ENCODE data around the gene RPS25.
"Not testable (repeated sequence)": the region's sequence is repeated elsewhere in the genome, so short reads cannot be mapped to it uniquely, and the experiment has no call there.

Gene RPS25

DNA sequence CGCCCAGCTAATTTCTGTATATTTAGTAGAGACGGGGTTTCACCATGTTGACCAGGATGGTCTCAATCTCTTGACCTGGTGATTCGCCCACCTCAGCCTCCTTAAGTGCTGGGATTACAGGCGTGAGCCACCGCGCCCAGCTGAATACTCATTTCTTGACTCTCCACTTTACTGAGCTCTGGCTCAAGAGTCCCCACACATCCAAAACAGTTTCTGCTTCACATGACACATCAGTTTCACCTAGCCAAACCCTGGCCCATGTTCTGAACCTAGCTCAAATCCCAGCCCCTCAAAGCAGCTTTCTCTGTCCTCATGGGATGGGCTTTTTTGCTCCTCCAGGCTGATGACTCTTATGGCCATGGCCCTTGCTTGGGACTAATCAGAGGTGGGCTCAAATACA is 29.1 kb upstream of the RPS25 start:
- no peak for DNase-seq (ENCODE audit: extremely low read depth, low read depth)
- TF ChIP-seq, protein P1, sequence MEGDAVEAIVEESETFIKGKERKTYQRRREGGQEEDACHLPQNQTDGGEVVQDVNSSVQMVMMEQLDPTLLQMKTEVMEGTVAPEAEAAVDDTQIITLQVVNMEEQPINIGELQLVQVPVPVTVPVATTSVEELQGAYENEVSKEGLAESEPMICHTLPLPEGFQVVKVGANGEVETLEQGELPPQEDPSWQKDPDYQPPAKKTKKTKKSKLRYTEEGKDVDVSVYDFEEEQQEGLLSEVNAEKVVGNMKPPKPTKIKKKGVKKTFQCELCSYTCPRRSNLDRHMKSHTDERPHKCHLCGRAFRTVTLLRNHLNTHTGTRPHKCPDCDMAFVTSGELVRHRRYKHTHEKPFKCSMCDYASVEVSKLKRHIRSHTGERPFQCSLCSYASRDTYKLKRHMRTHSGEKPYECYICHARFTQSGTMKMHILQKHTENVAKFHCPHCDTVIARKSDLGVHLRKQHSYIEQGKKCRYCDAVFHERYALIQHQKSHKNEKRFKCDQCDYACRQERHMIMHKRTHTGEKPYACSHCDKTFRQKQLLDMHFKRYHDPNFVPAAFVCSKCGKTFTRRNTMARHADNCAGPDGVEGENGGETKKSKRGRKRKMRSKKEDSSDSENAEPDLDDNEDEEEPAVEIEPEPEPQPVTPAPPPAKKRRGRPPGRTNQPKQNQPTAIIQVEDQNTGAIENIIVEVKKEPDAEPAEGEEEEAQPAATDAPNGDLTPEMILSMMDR (IDR thresholded peaks at IDR 0.05; ENCODE audit: low read depth, low read length): no peak

DNA sequence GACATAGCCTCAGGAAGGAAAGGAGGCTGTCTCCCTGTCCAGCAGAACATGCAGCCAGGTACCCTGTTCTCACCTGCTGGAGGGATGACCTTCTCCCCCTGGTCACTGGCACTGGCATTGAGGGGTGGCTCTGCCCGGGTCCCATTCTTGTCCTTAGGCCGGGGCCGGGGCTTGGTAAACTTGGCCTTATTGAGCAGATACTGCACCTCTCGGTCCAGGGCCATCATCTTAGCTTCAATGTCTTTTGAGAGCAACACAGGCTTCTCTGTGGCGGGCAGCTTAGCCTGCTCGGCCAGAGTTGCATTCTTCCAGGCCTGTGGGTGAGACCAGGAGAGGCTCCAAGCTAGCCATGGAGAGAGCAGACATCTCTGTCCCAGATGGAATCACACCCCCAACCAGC is 28.3 kb upstream of the RPS25 start:
- no peak for DNase-seq (ENCODE audit: extremely low read depth, low read depth)
- TF ChIP-seq, protein P1 (IDR thresholded peaks at IDR 0.05; ENCODE audit: low read depth, low read length): no peak

DNA sequence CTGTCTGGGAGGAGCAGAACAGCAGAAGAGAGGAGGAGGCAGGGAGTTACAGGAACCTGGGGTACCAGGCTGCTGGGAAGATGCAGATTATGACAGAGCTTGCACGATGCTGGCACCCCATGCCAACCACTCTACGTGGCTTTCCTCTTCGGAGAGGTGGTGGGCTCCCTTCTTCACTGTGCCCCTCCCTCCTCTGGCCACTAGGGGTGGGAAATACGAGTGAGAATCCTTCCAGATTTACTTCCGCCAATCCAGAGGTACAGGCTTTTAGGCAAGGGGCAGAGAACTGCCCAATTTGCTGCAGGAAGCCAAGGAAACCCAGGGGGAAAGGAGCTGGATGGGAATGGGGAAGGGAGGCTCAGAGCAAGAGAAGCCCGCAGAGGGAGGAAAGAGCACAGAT is 26.6 kb upstream of the RPS25 start:
- TF ChIP-seq, protein P1 (IDR thresholded peaks at IDR 0.05; ENCODE audit: low read depth, low read length): no peak; the same call in 1 of the 2 replicates
- no peak for DNase-seq (ENCODE audit: extremely low read depth, low read depth)

DNA sequence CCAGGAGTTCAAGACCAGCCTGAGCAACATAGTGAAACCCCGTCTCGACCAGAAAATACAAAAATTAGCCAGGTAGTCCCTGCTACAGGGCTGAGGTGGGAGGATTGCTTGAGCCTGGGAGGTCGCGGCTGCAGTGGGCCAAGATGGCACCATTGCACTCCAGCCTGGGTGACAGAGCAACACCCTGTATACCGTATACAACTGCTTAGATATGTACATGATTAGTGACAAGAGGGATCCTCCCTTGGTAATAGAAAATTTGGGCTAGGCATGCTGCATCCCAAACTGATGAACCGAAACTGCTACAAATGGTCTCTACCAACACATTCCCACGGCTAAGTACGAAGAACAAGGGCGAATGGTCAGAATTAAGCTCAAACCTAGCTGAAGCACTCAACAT is 24.8 kb upstream of the RPS25 start:
- DNase-seq (ENCODE audit: extremely low read depth, low read depth): no peak
- TF ChIP-seq, protein P1 (IDR thresholded peaks at IDR 0.05; ENCODE audit: low read depth, low read length): no peak

DNA sequence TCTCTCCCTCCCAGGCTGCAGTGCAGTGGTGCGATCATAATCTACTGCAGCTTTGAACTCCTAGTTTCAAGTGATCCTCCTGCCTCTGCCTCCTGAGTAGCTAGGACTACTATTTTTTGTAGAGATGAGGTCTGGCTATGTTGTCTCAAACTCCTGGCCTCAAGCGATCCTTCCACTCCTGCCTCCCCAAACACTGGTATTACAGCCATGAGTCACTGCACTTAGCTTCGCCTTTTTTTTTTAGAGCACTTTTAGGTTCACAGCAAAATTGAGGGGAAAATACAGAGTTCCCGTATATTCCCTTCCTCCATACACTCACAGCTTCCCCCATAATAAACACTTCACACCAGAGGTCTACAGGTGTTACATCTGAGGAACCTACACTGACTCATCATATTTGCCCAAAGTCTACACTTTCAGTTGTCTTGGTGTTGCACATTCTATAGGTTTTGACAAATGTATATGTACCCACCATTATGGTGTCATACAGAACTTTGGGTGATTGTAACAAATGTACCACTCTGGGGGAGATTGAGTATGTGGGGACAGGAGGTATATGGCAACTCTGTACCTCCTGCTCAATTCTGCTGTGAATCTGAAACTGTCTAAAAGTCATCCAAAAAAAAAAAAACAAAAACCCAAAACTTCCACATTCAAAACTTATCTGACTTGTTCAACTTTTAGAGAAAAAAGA is 23.8 kb upstream of the RPS25 start:
- no peak for DNase-seq (ENCODE audit: extremely low read depth, low read depth)
- TF ChIP-seq, protein P1 (IDR thresholded peaks at IDR 0.05; ENCODE audit: low read depth, low read length): no peak

DNA sequence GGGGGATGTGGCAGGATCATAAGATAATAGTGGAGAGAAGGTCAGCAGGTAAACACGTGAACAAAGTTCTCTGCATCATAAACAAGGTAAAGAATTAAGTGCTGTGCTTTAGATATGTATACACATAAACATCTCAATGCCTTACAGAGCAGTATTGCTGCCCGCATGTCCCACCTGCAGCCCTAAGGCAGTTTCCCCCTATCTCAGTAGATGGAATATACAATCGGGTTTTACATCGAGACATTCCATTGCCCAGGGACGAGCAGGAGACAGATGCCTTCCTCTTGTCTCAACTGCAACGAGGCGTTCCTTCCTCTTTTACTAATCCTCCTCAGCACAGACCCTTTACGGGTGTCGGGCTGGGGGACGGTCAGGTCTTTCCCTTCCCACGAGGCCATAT is 21.3 kb upstream of the RPS25 start:
- DNase-seq (ENCODE audit: extremely low read depth, low read depth): not testable (repeated sequence)

DNA sequence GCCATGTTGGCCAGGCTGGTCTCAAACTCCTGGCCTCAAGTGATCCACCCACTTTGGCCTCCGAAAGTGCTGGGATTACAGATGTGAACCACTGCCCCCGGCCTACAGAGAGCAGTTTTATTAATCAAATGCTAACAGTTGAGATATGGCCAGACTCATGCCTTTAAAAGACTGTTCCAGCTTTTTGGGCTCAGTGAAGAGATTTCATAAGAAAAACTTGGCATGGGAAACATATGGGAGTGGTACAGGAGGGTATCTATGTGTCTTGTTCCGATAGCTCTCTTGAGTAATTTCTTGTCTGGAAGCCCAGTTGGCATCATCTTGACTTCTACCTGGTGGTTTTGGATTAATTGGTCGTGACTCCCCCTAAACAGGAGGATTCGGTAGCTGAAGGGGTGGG is 20.7 kb upstream of the RPS25 start:
- TF ChIP-seq, protein P1 (IDR thresholded peaks at IDR 0.05; ENCODE audit: low read depth, low read length): no peak
- DNase-seq (ENCODE audit: extremely low read depth, low read depth): no peak

DNA sequence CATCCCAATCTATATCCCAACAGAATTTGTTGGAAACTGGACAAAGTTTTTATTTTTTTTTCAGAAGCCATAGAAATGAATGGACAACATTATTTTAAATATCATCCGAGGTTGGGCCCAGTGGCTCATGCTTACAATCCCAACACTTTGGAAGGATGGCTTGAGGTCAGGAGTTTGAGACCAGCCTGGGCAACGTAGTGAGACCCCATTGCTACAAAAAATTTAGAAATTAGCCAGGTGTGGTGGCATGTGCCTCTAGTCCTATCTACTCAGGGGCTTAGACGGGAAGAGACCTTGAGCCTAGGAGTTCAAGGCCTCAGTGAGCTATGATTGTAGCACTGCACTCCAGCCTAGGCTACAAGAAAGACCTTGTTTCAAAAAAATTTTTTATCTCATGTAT is 16.7 kb upstream of the RPS25 start:
- TF ChIP-seq, protein P1 (IDR thresholded peaks at IDR 0.05; ENCODE audit: low read depth, low read length): no peak
- DNase-seq (ENCODE audit: extremely low read depth, low read depth): no peak

DNA sequence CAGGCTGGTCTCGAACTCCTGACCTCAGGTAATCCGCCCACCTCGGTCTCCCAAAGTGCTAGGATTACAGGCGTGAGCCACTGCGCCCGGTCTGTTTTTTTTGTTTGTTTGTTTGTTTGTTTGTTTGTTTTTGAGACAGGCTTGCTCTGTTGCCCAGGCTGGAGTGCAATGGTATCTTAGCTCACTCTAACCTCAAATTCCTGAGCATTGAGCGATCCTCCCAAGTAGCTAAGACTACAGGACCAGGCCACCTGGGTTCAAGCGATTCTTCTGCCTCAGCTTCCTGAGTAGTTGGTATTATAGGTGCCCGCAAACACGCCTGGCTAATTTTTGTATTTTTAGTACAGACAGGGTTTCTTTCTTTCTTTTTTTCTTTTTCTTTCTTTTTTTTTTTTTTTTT is 15.3 kb upstream of the RPS25 start:
- DNase-seq (ENCODE audit: extremely low read depth, low read depth): not testable (repeated sequence)

Data from AG09319 (cell line).